GM19023 (cell line): ENCODE data around the gene KCNF1.

Experiments used
- ATAC-seq: cut with Tn5 transposase; IDR thresholded peaks from one replicate; pipeline ENCODE4 v1.9.1; 2021; ENCODE audit warnings: mild to moderate bottlenecking, moderate library complexity; ENCODE audit not compliant: unreplicated experiment

KCNF1 gene

DNA sequence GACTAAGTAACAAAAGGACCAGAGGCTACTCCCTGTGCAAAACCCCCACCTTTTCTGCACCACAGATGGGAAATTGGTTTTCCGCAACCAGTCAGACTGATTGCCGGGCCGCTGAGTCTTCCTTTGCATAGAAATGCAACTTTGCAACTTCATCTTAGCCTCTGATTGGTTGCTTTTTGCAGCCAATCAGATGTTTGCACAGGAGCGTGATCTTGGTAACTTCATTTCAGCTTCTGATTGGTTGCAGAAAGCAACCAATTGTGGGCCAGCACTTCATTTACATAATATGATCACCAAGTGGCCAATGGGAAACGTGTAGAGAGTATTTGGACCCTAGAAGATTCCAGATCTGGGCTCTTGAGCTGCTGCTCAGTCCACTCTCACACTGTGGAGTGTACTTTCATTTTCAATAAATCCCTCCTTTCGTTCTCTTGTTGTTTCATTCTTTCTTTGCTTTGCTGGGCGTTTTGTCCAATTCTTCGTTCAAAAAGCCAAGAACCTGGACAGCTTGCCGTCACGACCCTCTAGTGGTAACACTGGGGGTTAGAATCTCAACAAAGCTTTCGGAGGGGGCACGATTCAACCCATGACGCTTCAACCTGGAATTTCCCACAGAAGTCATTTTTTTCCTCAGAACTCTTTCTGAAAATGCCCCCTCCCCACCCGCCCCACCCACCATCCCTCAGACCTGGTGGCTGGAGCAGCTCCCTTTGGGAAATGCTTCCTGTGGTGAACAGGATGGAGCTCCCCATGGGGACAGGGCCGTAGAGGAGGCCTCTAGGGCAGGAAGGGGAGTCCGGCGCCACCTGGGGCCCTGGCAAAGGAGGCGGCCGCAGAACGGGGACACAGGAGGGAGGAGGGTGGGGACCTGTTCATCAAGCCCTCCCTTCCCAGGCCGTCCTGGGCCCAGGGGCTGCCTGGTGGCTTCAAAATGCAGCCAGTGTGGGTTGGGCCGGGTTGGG is 31.8 kb upstream of the KCNF1 start:
- no peak for ATAC-seq

GRCh38 chr2:10880586-10881321 is 31.0 kb upstream of the KCNF1 start:
- no peak for ATAC-seq

GRCh38 chr2:10882568-10882967 is 29.2 kb upstream of the KCNF1 start:
- ATAC-seq: no peak

GRCh38 chr2:10883066-10883465 is 28.7 kb upstream of the KCNF1 start:
- ATAC-seq: no peak

DNA sequence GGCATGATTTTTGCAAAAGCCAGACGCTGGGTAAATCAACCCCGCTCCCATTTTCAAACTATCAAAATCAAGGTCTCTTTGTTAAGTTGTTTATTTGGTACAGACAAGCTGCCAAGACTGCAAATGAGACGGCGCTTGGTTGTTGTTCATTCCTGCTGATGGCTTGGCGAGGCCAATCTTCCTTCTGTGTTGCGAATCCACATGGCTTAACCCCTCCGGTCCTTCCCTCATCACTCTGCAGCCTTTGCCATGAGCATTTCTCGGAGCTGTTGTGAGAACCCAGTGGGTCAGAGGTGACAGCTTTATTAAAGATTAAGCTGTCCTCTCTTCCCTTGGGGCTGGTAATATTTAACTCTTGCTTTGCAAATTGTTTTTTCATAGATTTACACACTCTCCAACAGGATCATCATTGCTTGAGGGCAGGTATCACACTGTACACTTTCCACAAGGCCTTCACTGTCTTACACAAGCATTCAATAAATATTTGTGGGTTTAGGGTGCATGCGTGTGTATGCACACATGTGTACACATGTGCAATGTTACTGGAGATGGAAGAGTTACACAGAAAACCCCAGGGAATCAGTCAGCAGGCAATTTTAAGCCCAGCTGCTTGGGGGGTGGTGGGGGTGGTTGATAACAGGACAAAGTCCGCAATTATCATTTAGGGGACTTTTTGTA is 27.8 kb upstream of the KCNF1 start:
- no peak for ATAC-seq

- ATAC-seq: no peak
These were observed 27.2 kb upstream of the KCNF1 start for GRCh38 chr2:10884574-10884975.

DNA sequence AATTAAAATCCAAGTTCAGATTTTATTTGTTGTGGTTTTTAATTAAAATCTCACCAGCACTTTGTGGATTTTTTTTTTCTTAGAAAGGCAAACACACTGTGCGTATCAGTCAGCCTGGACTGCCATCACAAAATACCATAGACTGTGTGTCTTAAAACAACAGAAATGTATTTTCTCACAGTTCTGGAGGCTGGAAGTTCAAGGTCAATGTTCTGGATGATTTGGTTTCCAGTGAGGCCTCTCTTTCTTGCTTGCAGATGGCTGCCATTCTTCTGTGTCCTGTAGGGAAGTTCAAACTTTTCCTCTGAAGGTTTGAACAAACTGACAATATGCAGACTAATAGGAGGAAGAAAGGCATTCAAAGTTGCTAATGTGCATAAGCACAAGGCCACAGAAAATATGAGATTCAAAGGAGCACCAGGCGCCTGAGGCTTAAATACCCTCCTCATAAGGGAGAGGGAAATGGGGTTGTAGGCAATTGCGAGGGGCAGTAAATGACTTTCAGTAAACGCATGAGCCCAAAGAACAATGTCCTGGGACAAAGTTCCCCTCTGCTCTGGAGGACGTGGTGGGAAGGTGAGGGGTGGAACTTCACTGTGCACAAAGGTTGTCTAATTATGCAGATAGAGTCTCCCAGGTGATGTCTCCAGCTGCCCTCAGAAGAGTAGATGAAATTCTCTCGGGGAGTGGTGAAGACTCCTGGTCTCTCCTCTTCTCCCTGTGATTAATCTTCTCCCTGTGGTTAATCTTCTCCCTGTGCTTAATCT is 26.5 kb upstream of the KCNF1 start:
- ATAC-seq: no peak

DNA sequence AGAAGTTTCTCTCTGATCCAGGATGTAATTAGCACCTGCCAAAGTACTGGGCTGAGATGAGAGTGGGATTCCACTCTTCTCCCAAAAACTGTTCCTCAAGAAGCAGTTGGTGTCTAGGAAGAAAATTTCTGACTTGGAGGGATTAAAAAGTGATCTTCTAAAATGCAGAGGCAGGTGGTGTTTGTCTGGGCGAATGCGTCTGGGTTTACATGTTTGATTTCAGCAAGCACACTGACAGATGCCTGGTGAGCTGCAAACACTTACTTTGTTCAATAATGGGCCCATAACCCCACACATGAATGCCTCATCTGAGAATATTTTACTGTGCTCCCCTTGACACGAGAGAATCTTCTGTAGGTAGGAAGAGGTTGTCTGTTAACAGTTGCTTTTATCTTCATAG is 24.3 kb upstream of the KCNF1 start:
- ATAC-seq: no peak

- no peak for ATAC-seq
These were observed 22.0 kb upstream of the KCNF1 start for GRCh38 chr2:10889651-10890215.

- ATAC-seq: no peak
These were observed 20.9 kb upstream of the KCNF1 start for GRCh38 chr2:10890706-10891270.

DNA sequence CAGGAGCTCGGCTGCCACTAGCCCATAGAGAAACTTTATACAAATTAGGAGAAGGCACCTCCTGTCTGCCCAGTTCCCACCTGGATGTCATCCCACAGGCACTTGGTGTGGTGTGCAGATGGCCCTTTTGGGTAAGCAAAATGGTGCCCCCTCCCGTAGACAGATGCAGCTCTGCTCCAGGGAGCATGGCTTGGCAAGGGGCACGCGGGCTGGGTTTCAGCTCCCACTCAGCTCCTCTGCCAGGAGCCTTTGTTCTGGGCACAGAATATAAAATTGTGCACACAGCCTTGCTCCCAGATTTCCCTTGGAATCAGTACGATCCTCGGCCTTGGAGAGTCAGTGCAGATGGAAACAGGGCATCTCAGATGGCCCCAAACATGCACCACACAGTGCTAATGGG is 20.3 kb upstream of the KCNF1 start:
- no peak for ATAC-seq

DNA sequence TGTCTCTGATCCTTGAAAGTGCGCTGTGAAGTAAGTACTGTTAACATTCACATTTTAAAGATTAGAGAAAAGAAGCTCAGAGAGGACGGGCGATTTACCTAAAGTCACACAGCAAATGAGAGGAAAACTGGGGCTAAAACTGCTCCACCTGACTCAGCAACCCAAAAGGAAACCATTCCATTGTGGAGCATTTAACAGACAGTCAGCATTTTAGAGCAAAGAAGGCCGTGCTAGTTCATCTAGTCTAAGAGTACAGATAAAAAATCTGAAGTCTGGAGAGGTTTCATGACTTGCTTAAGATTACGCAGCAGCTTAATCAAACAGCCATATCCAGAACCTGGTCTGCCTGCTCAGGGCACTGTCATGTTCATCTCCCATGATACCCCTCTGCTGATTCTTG is 19.9 kb upstream of the KCNF1 start:
- ATAC-seq: no peak

GRCh38 chr2:10892316-10892715 is 19.4 kb upstream of the KCNF1 start:
- no peak for ATAC-seq

- ATAC-seq: no peak
These were observed 18.9 kb upstream of the KCNF1 start for GRCh38 chr2:10892796-10893350.

- ATAC-seq: no peak
These were observed 17.3 kb upstream of the KCNF1 start for GRCh38 chr2:10894264-10894935.

DNA sequence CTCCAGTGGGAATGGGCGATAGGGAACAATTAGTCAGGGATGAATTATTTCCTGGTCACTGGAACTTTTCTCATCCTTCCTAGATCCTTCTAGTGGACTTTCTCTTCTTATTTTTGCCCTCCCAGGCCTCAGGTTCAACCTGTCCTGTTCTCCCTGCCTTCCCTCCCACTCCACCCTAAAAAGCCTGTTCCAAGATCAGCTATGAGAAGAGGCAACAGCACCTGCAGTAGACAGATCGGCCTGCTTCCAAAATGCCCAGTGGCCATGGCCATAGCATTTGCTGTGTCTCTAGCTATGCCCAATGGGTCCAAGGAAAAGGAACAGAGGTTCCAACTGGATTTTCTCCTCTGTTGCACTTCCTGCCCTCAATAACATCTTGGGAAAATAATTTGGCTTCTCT is 16.5 kb upstream of the KCNF1 start:
- ATAC-seq: no peak

GRCh38 chr2:10897956-10898355 is 13.8 kb upstream of the KCNF1 start:
- no peak for ATAC-seq

GRCh38 chr2:10900216-10901109 is 11.3 kb upstream of the KCNF1 start:
- ATAC-seq: no peak
